SIG-M5 (cell line): ENCODE measurements around the gene EVA1B.

Source experiments
- DNase-seq: peaks from one replicate; lab custom pipeline; 2025; lab: John Stamatoyannopoulos, UW

Gene EVA1B

GRCh38 chr1:36320291-36320761, 3.1 kb downstream of the EVA1B start:
- DNase-seq = no peak

- DNase-seq = no peak
These were observed 14.0 kb downstream of the EVA1B start for GRCh38 chr1:36309397-36309796.

DNA sequence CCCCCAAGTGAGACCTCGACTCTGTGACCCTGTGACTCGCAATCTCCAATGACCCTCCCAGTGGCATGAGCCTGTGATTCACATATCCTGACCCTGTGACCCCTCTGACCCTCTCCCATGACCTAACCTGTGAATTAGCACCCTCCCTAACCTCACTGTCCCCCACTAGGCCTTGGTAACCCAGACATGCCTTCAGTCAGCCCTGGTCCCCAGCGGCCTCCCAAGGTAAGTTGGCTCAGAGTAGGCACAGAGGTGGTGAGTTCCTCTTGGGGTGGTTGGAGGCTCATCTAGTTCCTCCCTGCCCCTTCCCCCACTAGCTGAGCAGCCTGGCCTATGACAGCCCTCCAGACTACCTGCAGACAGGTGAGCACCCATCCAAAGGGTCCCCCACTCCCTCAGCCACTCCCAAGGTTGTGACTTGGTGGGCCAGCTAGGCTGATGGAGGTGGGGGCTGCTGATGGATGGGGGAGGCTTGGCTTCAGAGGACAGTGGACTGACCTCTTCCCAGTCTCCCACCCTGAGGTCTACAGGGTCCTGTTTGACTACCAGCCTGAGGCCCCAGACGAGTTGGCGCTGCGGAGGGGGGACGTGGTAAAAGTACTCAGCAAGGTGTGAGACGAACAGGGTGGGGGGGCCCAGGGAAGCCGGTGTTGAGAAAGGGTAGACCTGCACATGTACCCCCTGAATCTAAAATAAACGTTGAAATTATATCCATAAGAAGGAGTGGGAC, 15.7 kb downstream of the EVA1B start:
- DNase-seq = no peak

DNA sequence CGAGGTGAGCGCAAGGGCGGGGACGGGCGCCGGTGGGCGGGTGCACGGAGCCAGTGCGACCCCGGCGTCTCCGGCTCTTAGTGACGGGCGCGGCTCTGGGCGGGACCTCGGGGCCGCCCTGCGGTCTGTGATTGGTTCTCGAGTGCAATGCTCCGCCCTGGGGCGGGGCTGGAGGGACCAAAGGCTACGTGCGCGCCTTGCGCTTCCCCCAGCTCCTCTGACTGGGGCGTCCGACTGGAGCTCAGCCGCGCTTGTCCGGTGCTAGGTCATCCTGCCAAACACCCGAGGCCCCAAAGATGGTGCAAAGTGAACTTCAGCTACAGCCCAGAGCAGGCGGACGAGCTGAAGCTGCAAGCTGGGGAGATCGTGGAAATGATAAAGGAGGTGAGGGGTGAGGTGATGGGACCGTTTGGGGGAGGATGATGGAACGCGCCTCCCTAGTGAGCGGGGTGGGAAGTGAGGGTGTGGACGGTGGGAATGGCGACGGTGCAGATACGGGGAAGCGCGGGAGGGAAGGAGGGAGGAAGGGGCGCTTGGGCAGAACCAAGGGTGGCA, 16.5 kb downstream of the EVA1B start:
- DNase-seq = peak; percentile 2

DNA sequence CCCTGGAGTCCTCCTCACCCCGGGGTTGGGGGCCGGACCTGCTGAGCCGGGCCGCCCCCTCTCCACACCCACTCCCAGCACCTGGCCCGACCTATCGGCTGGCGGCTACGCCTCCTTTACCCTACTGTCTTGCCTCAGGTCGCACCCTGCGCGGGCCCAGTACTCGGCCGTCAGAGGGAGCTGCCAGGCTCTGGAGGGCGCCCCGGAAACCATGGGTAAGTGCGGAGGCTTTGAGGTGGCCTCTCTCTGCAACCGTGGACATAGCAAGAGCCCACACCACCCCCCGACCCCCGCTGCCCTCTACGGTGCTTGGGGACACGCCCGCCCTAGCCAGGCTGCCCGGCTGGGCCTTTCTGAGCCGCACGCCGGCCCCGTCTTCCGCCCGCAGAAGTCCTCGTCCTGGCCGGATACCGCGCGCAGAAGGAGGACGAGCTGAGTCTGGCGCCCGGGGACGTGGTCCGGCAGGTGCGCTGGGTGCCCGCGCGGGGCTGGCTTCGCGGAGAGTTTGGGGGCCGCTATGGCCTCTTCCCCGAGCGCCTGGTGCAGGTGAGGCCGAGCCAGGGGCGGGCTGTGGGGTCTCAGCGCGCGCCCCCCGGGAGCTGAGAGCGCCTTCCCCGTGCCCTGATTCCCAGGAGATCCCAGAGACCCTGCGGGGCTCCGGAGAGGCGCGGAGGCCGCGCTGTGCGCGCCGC, 17.1 kb downstream of the EVA1B start, which contains the start of gene SH3D21:
Gene SH3D21 (plus strand): TSS at position 159 of the 692 bp plus-strand sequence. CDS start 53 bp downstream, at position 212.
- DNase-seq = no peak

- DNase-seq = no peak
These were observed 17.6 kb downstream of the EVA1B start for GRCh38 chr1:36305915-36306209.

- no peak for DNase-seq
These were observed 18.2 kb downstream of the EVA1B start for GRCh38 chr1:36304970-36305914.

- no peak for DNase-seq
These were observed 18.9 kb downstream of the EVA1B start for GRCh38 chr1:36304521-36304920.

GRCh38 chr1:36303650-36304360, 19.6 kb downstream of the EVA1B start:
- DNase-seq = no peak

DNA sequence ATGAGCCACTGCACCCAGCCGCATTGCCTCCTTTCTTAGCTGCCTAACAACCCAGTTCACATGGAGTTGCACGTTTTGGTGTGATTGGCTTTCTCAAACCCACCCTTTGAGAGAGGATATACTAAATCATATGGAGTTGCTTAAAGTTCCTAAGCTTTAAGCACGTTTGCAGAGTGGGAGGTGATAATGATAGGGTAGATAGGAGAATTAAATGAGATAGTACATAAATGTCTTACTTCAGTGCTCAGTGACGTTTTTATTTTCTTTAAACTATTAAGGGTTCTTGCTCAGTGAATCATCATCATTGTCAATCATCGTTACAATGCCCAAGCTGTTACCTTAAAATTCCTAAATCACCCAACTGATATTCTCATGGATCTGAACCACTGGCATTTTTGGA, 20.2 kb downstream of the EVA1B start:
- no peak for DNase-seq

DNA sequence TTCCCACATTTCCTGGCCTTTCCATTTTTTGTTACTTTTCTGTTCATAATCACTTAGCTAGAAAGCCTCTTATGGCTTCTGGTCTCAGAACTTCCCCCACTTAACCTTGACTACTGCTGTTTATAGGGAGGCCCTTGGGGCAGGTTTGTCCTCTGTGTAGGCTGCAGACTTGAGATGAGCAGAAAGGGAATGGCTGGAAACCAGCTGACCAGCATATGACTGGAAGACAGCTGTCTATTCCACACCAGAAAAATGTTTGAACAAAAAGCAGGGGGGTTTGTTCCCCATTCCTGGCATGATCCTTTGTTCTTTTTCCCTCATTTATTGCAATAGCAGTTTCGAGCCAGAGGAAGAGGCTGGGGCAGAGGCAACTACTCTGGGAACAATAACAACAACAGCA, 22.2 kb downstream of the EVA1B start:
- DNase-seq = no peak

DNA sequence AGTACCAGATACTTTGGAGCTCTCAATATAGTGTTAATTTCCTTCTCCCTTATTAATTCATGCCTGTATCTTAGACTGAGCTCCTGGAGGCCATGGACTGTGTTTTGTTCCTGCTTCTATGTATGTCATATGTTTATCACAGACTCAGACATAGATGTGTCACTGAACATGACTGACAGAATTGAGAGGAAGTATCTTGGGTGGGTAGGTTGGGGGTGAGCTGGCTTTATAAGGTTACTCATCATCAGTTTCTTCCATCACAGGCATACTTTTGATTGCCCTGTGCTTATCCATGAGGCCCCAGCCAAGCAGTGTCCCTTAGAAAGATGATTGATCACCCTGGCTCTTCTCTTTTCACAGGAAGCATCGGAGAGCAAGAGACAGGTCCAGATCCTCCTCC, 22.9 kb downstream of the EVA1B start:
- no peak for DNase-seq

GRCh38 chr1:36298640-36299039, 24.8 kb downstream of the EVA1B start:
- no peak for DNase-seq

DNA sequence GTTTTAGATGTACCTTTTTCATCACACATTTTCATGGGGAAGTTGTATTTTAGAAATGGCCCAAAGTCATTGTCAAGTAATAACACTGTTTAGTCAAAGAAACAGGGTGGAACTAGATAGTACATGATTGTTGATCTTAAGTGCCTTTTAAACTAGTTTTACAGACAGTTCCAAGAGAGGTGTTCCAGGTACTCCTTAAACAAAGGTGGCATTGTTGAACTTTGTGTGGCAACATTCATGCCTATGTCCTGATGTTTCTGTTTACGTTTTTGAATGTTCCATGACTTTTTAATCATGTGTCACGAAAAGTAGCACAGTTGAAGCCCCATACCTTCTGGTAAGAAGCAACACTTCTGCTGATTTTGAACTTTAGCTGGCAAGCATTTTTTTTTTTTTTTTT, 26.4 kb downstream of the EVA1B start:
- DNase-seq = no peak

DNA sequence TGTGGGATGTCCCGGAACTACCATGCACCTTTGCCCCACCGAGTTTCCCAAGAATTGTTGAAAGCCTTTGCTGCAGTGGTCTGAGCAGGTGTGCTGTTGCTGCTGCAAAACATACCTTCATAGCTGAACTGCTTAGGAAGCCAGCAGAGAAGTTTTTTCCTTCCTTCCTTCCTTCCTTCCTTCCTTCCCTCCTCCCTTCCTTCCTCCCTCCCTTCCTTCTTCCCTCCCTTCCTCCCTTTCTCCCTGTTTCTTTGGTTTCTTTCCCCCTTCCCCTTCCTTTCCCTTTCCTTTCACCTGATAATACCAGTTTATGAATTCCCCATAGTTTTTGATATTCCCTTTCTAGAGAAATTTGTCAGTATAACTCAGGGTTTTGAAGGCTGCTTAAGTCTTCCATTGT, 28.1 kb downstream of the EVA1B start:
- no peak for DNase-seq

DNA sequence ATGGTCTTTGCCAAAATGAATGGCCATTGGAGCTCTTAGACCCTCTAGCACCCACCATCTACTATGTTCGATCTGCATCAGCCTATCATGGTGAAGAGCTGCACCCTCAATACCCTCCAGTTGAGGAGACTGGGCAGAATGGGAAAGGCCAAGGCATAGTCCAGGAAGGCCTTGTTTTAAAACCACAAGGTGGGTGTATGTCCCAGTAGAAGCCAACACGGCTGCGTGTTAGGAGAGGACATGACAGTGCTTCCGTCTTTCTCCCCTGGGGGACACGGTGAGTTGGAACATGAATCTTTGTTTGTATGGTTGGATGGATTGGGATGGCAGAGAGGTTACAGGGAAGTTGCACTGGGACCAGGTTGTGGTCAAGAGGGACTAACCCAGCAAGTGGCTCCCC, 35.9 kb downstream of the EVA1B start:
- DNase-seq = no peak

- no peak for DNase-seq
These were observed 36.6 kb downstream of the EVA1B start for GRCh38 chr1:36286802-36287201.

- no peak for DNase-seq
These were observed 37.9 kb downstream of the EVA1B start for GRCh38 chr1:36285443-36286101.

GRCh38 chr1:36284517-36284916, 38.9 kb downstream of the EVA1B start:
- no peak for DNase-seq

GRCh38 chr1:36284061-36284460, 39.4 kb downstream of the EVA1B start:
- DNase-seq = no peak

DNA sequence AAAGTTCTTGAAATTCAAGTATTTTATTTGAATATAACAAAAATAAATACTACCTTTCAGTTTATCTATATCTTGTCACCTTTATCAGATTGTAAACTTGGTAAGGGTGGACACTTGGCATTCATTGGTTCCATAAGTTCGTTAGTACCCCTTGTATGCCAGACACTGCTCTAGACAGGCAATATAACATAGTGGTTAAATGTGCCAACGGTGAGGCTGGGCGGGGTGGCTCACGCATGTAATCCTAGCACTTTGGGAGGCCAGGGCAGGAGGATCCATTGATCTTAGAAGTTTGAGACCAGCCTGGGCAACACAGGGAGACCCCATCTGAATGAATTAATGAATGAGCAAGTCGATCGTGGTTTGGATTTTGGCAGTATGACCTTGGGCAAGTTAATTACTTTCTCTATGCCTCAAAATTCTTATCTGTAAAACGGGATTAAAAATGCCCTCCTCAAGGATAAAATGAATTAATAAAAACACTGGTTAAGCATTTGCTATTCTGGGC, 43.6 kb downstream of the EVA1B start:
- no peak for DNase-seq
